Femur (tissue), 1 donor: Measurements from ENCODE around the gene ERC2.

Experiments
- DNase-seq: peaks from one replicate; pipeline ENCODE4 v3.0.0-alpha.2; 2017

The ERC2 gene

GRCh38 chr3:56424336-56424735, 43.9 kb downstream of the ERC2 start:
- DNase-seq, result no peak

GRCh38 chr3:56423661-56424099, 44.6 kb downstream of the ERC2 start:
- peak; percentile 46 for DNase-seq

DNA sequence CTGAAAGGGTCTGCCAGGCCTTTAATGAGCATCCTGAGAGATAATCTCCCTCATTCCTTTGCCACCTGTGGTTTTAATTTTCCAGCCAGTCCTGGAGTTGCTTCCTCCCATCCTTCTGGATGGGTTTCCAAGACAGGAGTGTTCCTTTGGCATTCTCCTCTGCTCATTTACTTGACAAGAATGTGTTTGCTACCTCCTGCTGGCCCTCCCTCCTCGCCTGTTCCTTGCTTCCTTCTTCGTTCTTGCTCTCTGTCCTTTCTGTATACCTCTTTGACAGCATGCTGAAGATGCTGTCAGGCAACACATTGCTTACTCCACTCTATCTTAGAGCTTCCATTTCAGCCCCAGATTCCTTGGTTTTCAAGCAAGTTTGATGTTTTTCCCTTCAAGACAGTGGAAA, 46.0 kb downstream of the ERC2 start:
- no peak for DNase-seq

GRCh38 chr3:56421205-56421604, 47.1 kb downstream of the ERC2 start:
- DNase-seq, result no peak

DNA sequence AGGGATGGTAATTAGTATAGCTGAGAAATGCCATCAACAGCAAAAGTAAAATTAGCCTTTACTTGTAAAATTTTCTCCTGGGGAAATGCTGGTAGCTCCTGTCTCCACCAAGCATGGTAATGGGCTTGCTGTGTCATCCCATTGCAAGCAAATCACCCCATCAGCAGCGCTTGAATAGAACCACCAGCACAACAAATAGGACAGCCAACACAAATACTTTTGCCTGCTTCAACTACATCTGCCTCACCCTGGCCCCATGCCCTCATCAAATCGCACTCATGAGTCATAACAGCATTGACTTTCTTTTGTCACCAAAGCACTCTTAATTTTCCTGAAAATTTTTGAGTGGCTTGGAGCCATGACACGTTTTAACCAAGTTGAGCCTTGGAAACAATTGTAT, 52.6 kb downstream of the ERC2 start:
- DNase-seq, result no peak

- DNase-seq, result no peak
Observed at GRCh38 chr3:56413911-56414310, 54.4 kb downstream of the ERC2 start.

DNA sequence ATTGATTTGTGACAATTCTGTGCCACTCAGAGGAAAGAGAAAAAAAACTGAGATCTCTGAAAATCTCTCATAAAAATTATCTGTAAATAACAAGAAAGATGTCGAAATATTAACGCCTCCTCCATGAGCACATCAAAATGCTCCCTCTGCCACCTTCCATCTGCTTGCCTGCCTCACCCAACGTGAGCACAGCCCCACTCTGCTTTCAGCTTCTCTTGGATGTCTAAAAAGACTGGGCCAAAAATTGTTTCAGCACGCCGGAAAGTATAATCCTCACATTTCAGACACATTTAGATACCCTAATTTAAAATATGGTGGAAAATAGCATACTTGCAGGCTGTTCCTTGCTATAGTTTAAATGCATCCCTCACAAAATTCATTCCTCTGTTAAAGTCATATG, 57.1 kb downstream of the ERC2 start:
- no peak for DNase-seq

DNA sequence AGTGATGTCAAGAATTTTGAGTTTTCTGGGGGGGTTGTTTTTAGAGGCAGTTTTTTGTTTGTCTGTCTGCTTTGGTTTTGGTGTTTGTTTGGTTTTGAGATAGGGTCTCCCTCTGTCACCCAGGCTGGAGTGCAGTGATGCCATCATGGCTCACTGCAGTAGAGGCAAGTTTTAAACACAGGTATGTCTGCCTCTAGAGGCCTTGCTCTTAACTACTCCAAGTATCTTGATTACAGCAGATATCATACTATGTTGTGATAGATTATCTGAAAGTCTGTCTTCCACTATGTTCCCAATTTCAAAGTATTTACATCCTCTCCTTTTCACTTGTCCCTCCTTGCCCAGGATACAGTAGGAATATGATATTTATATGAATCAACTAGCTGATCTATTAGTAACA, 57.7 kb downstream of the ERC2 start:
- DNase-seq, result no peak

DNA sequence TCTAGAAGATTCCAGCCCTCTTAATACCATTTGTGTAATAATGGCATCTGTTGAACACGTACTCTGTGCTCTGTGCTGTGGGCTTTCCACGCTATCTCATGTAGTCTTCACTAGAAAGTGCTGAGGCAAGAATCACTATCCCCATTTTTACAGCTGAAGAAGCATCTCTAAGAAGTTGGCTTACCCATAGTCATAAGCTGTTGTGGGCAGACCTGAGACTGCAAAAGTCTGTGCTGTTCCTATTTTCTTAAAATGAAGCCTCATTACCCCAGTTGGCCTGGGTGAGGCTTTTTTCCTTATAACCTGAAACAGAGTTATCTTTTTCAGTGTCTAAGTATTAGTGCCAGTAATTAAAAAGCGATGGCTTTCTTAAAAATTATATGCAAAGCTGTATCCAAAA, 58.5 kb downstream of the ERC2 start:
- DNase-seq, result no peak

GRCh38 chr3:56408761-56409196, 59.5 kb downstream of the ERC2 start:
- no peak for DNase-seq

GRCh38 chr3:56406826-56407515, 61.3 kb downstream of the ERC2 start:
- DNase-seq, result no peak

DNA sequence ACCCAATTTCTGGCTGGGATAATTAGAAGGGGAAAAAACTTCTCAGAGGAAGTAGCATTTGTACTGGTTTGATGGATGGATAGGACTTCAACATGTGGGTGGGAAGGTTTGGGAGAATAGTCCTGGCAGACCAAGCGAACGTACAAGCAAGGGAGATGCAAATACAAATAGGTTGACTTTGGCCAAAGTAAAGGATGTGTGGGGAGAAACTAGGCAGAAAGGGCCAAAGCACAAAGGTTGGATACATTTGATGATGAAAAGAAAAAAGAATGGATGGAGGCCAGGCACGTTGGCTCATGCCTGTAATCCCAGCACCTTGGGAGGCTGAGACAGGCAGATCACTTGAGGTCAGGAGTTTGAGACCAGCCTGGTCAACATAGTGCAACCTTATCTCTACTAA, 63.4 kb downstream of the ERC2 start:
- DNase-seq, result no peak

GRCh38 chr3:56398659-56399058, 69.6 kb downstream of the ERC2 start:
- no peak for DNase-seq

DNA sequence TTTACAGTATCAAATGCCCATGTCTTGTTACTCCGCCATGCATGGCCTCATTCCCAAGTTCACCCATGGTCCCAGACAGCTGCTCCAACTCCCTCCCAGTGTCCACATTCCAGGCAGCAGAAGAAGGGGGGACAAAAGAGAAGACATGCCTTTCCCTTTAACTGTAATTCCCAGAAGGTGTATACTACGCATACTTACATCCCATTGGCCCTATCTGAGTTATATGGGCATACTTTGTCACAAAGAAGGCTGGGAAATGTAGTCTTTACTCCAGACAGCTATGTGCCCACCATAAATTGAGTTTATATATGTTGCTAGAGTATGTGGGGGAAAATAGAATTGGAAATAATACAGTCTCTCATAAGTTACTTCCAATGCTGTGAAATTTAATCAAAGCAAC, 70.5 kb downstream of the ERC2 start:
- no peak for DNase-seq

DNA sequence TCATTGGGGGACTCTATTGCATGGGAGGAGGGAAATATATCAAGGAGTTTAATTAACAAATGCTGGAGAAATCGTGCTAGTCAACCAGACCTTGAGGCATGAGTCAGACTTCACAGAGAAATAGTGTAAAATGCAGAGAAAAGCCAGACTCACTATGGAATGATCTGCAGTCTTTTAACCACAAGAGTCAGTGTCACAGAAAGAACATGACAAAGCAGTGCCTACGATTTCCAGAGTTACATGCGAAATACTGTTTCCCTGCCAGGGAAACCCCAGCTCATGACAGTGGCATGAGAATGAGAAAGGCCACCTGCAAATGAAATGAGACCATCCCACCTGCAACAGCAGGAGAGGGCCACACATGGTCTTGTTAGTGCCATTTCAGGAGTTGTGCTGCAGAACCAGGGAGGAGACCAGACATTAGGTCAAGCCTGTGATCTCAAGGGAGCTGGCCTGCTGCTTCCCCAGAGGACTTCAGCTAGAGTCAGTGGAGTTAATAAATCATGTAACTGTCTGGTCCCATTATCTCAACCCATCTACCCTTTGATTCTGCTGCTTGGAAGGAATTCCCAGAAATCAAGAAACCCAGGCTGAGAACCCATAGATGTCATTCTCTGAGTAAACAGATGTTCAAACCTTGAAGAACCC, 79.0 kb downstream of the ERC2 start:
- DNase-seq, result no peak

GRCh38 chr3:56383092-56383491, 85.2 kb downstream of the ERC2 start:
- DNase-seq, result no peak

- DNase-seq, result no peak
Observed at GRCh38 chr3:56379723-56380287, 88.5 kb downstream of the ERC2 start.

GRCh38 chr3:56375654-56376053, 92.6 kb downstream of the ERC2 start:
- DNase-seq, result no peak

GRCh38 chr3:56373386-56373785, 94.9 kb downstream of the ERC2 start:
- DNase-seq, result no peak

DNA sequence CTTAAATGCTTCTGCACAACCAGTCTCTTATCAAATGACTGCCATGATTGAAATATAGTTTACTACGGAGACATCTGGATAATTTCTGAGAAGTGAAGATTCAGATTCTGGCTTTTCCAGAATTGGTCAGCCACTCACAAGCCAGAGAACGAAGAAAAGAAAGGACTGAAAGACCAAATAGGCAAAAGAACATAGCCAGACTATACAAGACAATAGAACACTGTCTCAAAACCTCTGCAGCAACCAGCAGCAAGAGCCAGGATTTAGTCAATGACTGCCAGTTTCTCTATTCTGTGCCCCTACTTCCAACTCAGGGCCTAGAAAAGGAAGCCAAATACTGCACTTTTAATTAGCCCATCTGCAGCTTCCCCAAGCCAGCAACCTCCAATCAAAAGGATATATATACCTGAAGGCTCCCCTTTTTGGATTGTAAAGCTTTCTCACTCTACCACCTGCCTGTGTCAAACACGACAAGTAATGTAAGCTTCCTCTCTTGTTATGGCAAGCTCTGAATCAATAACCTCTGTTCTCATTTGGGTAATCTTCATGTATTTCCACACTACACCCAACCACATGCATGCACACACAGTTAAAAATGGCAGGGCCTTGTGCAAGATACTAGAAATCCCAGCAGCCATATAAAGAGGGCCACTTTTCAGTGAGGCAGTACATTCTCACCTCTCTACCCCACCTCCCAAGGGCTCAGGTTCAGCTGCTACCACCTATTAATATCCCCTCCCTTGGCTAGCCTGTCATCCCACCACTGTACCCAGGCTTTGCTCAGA, 97.1 kb downstream of the ERC2 start:
- no peak for DNase-seq

DNA sequence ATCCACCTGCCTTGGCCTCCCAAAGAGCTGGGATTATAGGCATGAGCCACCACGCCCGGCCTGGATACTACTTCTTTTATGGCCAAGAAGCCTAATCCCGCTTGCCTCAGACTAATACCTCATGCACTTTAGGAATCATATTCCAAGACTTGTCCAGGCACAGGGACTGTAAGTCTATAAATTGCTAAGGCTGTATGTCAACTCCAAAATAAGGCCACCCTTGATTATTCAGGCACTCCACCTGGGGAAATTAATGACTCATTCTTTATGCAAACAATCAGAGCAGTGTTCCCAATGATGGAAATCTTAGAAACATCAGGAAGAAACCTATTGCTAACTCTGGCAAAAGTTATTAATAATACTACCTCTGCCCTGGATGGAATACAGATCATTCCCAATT, 98.4 kb downstream of the ERC2 start:
- DNase-seq, result no peak

GRCh38 chr3:56368846-56369245, 99.4 kb downstream of the ERC2 start:
- DNase-seq, result no peak

GRCh38 chr3:56366641-56367162, 101.6 kb downstream of the ERC2 start:
- DNase-seq, result no peak
